ENCODE measurements around the gene CPPED1.
"Not testable (repeated sequence)": the region's sequence is repeated elsewhere in the genome, so short reads cannot be mapped to it uniquely, and the experiment has no call there.

Gene CPPED1

DNA sequence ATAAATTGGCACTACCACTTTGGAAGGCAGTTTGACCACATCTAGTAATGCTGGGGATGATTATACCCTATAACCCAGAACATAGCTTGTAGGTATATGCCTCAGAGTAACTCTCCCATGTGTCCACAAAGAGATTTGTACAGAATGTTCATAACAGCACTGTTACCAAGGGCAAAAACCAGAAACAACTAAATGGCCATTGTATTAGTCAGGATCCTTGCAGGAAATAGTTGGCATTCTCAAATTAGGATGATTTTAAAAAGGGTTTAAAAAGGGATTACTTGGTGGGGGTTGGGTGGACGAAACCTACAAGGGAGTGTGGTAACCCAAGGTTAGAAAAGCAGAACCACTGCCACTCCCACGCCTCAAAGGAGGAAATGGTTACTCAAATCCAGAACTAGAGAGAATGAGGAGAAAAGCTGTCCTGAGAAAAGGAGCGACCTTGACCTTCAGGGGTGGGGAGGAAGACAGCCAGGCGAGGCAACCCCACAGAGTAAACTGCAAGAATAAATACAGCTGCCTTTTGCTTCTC is 2.1 kb downstream of the CPPED1 start:
- DNase-seq: peak; percentile 12 to 27

DNA sequence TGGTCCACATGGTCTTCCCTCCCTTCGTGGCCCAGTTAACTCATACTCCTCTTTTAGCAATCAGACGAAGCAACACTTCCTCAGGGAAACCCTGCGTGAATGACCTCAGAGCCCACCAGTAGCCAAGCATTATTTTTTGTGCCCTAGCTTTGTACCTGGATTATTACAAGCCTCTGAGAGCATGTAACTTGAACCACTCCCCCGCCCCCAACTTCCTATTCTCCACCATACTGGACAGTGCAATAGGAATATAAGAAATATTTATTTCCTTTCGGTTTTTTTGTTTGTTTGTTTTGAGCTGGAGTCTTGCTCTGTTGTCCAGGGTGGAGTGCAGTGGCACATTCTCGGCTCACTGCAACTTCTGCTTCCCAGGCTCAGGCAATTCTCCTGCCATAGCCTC is 2.9 kb downstream of the CPPED1 start:
- DNase-seq: no peak

DNA sequence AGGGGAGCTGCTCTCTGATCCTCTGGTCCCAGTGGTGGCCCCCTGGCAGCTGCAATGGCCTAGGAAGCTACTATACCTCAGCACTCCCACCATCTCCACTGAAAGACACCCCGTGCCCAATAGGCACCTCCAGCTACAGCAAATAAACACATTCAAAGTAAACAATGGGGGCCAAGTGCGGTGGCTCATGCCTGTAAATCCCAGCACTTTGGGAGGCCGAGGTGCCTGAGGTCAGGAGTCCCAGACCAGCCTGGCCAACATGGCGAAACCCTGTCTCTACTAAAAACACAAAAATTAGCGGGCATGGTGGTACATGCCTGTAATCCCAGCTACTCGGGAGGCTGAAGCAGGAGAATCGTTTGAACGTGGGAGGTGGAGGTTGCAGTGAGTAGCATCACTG is 3.7 kb downstream of the CPPED1 start:
- DNase-seq: not testable (repeated sequence)

DNA sequence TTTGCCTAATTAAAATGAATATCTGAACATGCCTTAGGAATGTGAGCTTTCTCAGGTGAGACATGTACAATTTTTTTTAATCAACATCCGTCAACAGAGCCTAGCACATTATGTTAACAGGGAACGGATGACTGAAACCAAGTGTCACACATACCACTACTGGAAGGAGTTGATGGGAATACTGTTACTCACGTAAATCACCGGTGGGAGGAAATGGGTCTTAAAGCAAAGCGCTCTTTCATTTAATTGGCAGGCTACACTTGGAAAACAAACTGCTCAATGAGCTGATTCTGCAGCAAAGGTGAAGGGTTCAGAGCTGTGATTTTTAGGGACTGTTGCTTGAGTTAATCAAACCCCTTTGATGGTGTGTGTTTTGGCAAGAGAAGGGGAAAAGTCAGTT is 4.8 kb downstream of the CPPED1 start:
- DNase-seq: no peak

DNA sequence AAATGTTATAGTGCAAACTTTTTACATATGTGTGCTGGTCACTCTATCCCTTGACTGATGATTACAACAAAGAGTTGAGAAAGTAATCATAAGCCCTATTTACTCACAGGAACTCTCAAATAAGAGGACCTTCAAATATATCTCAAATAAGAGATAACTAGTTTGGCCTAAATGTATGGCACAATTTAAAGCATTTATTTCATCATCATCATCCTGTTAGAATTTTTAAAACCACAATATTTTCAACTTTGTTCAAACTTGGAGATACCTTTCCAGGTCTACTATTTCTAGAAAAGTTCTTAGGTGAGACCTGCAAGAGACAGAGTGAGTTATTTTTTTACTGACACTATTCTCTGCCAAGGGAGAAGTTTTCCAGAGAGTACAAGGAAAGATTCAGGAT is 5.5 kb downstream of the CPPED1 start:
- DNase-seq: no peak

DNA sequence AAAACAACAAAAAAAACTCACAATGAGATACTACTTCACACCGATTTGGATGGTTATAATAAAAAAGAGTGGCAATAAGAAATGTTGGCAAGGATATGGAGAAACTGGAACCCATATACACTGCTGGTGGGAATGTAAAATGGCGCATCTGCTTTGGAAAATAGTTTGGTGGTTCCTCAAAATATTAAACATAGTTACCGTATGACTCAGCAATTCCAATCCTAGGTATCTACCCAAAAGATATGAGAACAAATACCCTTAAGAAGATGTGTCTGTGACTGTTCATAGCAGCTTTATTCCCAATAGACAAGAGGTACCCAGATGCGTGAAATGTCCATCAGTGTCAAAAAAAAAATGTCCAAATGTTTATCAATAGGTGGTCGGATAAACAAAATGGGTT is 7.2 kb downstream of the CPPED1 start:
- DNase-seq: no peak

DNA sequence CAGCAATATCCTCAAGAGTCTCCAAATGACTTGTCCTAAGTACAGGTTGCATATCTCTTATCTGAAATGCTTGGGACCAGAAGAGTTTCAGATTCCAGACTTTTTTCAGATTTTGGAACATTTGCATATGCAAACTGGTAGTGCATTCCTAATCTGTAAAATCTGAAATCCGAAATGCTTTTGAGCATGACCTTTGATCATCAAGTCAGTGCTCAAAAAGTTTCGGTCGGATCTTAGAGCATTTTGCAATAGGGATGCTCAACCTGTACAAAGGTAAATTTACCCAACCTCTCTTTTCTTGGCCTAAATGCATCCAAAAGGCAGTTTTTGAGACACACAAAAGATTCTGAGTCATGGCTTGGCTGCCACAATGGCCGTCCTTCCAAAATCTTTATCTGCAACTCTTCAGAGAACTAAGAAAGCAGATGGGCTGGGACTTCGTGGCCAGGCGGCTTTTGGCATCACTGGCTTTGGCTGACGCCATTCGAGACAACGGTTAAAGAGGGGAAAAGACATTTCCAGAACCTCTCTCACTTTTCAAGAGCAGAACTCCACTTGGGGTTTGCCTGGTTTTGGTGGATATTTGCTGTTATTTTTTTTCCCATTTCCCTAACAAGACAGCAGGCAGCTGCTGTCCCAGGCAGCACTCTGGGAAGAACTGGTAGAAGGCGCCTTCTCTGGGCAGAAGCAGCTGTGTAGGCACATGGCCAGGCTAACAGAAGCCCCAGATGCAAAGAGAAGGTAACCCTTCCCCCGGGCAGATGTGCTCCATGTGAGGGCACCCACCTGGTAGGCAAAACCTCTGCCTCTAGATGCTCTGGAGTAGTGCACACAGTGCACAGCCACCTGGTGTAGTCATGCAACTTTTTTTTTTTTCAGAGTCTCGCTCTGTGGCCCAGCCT is 8.9 kb downstream of the CPPED1 start:
- no peak for DNase-seq

DNA sequence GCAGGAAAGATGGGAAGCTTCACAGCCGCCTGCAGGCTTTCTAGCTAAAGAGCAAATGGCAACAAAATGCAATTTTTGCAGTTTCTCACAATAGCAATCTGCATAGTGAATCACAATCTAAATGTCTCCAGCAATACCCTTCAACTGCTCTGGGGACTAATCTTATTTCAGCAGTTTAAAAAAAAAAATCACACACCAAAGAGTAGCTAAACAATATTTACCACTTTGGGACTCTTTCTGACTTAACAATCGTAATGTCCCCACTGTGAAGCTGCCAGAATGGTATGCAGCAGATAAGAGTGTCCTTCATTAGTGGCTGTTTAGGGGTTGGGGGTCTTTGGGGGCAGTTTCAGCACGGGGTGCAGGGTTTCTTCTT is 9.8 kb downstream of the CPPED1 start:
- DNase-seq: no peak

DNA sequence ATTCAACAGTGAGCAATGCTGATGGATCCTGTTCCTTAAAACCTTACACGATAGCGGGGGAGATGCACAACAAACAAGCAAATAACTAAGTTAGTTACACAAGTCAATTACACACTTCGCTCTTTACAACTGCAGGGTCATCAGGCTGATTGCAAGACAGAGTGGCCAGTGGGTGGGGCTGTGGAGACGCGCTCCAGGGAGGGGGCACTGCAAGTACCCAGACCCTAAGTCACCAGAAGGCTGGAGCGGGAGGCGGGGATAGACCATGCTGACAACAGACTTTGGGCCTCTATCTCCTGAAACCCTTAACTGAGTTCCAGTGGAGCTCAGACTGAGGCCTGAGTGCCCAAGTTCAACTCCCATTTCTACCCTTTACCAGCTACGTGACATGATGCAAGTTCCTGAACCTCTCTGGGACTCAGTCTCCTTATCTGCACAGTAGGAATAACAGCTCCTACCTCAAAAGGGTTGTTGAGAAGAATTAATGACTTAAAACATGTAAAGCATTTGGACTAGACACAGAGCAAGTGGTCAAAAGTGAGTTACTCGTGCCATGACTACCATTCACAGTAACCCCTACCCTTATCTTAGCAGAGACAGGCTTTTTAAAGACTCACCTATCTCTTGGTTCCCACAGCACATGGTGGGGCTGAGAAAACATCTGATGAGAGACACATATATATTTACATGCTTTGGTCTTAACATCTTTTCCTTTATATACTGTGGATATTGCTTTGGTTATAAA is 10.4 kb downstream of the CPPED1 start:
- no peak for DNase-seq

DNA sequence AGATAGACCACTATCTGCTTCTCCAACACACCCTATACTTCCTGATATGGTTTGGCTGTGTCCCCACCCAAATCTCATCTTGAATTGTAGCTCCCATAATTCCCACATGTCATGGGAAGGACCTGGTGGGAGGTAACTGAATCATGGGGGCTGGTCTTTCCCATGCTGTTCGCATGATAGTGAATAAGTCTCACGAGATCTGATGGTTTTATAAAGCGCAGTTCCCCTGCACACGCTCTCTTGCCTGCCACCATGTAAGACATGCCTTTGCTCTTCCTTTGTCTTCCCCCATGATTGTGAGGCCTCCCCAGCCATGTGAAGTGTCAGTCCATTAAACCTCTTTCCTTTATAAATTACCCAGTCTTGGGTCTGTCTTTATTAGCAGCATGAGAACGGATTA is 11.2 kb downstream of the CPPED1 start:
- DNase-seq: not testable (repeated sequence)

DNA sequence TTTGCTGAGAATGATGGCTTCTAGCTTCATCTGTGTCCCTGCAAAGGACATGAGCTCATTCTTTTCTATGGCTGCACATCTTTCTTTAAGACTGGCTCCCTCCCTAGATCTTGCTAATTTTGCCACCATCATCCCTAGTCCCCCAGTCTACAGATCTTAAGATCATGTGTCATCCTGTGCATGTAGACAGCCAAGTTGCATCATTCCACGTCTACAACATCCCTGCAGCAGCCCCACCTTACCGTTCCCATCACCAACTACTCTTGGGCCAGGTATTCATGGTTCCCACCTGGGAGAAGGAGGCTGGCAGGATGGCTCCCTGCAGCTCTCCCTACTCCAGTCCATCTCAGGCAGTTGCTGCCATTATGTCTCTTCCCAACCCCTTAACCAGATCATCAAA is 12.3 kb downstream of the CPPED1 start:
- DNase-seq: no peak

DNA sequence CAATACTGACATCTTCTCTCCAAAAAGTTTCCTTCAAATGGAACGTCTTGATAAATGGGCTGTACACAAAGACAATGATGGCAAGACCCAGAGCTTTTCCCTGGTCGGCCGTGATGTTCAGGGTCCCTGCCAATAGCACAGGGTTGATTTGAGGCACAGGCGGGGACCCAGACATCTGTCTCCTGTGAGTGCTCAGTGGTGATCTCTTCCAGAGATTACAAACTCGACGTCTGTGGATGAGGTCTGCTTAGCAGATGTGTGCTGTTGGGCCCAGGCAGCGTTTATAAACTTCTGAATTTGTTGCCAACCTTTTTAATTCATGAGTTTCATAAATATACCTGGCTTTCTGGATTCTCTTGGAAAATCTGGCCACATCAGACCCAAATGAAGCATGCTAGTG is 14.9 kb downstream of the CPPED1 start:
- DNase-seq: no peak

DNA sequence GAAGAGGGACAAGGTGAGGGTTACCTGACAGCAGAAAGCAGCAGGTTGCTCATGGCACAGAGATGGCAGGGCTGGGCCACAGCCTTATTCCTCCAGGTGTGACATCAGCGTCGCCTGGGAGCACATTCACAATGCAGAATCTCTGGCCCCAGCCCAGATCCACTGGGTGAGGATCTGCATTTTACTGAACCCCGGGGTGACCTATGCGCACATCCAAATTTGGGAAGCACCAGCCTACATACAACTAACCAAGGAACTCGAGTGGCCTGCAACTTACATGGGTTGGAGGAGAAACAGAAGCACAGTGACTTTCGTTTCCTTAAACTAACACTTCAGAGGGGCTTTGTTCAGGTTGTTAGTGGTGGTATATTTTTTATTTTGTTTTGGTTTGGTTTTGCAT is 17.6 kb downstream of the CPPED1 start:
- DNase-seq: no peak

DNA sequence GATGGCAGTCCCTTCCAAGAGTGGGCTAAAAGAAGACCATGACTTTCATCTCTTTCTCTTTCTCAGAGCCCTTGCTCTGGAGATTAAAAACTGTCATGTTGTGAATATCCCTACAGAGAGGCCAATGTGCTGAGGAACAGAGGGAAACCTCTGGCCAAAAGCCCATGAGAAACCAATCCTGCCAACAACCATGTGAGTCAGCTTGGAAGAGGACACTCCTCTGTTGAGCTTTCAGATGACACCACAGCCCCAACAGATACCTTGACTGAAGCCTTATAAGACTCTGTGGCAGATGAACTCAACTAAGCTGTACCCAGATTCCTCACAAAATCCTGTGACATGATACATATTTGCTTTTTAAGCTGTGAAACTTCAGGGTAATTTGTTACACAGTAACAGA is 19.6 kb downstream of the CPPED1 start:
- DNase-seq: no peak

DNA sequence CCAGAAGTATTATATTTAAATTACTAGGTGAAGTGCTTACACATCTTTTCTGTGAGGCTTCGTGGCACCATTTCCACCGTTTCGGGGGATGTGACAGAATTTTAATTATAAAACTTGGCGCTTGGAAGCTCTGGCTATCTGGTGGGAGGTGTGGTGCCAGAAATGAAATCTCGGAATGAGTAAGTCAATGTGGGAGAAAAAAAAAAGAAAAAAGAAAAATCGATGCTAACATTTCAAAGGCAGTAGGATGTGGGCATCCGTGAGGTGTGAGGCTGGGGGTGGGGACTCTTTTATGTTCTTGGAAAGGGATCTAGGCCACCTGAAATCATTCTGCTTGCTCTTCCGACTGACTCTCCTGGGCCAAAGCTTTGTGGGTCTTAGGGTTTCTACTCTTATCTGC is 21.9 kb downstream of the CPPED1 start:
- DNase-seq: peak in 1 of 2 donors; percentile 13

DNA sequence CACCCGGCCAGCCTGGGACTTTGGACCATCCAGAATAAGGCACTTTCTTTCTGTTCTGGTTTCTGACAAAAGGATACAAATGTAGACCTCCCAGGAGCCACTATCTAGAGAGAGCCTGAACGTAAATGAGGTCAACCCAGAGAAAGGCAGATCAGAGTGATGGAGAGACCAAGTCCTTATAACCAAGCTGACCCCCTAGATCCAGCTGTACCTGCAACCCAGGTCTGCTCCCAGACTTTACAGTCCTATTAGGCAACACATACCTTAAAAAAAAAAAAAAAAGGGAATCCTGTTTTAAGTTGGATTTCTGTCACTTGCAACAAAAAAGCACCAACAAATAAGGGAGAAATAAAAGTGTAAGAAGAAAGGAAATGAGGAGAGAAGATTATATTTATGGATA is 23.2 kb downstream of the CPPED1 start:
- DNase-seq: no peak

DNA sequence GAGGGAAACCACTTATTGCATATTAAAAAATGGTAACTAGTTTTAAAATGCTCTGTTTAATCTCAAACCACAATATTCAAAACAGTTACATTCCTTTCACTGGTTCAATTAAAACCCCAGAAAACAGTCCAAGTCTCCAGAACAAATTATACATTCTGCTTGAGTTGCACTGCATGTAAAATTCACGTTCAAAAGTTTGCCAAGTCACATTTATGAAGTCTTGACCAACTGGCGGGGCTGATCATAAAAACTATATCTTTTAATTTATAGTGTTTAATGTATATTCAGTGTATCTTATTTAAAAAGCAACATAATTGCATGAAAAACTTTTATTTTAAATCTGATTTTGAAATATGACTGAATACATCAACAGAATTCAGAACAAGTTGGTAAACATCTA is 25.0 kb downstream of the CPPED1 start:
- DNase-seq: no peak

DNA sequence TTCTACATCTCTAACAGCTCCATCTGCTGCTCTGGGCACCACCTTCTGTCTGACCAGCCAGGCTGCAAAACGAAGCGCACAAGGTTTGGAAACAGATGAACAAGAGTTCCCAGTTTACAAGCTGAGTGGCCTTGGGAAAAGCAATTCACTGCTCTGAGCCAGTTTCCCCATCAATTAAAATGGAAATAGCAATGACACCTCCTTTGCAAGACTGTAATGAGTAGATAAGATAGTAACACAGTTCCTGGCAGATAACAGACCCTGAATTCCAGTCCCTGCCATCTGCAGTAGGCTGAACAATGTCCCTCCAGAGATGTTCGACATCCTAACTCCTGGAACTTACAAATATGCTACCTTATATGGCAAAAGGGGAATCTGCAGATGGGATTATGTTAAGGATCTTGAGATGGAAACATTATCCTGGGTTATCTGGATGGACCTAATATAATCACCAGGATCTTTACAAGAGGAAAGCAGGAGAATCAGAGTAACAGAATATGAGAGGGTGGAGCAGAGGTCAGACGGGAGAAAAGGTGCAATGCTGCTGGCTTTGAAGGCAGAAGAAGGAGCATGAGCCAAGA is 27.9 kb downstream of the CPPED1 start:
- no peak for DNase-seq

DNA sequence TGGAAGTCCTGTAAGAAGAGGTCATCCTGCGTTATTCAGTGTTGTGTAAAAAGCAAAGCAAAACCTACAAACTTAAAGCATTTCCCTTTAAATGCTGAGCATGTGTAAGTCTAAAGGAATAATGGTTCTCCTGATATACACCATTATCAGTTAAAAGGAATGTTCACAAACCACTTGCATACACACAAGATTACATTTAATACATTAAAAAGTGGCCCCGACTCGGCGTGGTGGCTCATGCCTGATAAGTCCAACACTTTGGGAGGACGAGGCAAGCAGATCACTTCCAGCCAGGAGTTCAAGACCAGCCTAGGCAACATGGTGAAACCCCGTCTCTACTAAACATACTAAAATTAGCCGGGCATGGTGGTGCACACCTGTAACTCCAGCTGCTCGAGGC is 30.5 kb downstream of the CPPED1 start:
- no peak for DNase-seq

DNA sequence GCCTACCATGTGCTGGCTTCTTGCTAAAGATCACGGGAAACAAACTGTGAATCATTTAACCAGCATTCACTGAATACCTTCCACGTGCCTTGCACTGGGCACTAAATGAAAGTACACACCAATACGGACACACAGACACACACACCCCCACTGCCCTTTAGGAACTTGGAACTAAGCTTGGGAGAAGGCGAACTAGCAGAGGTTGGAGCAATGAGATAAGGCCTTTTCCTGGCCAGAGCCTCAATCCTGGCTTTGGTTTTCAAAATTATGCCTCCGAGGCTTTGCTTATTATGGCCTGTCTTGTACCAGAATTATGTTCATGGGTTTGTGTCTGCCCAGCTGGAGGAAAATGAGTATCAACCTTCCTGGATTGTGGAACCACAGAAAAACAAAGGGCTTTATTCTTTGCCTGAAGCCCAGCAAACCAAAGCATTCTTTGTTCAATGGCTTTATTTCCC is 32.3 kb downstream of the CPPED1 start:
- DNase-seq: no peak

DNA sequence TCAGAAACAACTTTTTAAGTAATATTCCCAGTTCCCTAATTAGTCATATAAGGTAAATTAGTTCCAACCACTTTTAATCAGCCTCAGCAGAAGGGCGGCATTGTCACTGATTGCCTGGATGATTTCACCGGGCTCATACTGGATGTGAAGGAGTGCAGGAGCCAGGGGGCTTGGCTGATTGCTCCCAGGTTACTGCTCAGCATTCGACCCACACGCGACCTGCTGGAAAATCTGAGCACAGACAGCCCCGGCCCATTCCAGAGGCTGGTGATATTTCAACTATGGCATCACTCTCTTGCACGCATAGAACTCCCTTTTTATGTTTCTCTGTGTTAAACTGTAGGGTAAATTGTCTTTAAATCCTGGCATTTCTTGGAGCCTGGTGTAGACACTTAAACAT is 34.2 kb downstream of the CPPED1 start:
- no peak for DNase-seq

DNA sequence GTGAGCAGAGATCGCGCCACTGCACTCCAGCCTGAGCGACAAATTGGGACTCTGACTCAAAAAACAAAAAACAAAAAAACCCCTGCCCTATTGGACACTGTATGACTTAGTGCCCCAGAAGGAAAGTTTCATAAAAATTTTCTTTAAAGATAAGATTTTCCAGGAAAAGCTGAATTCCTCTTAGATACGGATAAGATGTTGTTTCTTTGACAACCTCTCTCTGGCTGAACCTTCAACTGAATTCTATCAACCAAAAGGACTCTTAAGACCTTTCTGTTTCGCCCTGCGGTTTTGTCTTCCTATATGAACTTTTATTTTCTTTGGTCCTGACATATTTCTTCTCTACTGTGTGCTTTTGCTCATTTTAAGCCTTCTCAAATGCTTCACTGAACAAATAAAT is 35.8 kb downstream of the CPPED1 start:
- peak in 1 of 2 donors; percentile 11 for DNase-seq

DNA sequence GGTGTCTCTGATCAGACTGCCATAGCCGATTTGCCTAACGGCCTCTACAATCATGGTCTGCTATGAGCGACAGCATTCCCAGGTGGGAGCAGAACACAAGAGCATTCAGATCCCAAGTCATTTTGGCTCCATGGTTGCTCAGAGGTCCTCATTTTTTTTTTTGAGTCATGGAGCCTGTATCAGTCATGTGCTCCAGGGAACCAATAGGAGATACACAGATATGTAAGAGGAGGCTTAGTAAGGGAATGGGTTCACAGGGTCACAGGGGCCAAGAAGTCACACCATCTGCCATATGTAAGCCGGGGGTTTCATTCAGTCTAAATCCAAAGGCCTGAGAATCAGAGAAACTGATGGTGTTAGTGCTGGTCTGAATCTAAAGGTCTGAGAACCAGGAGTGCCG is 36.8 kb downstream of the CPPED1 start:
- no peak for DNase-seq

DNA sequence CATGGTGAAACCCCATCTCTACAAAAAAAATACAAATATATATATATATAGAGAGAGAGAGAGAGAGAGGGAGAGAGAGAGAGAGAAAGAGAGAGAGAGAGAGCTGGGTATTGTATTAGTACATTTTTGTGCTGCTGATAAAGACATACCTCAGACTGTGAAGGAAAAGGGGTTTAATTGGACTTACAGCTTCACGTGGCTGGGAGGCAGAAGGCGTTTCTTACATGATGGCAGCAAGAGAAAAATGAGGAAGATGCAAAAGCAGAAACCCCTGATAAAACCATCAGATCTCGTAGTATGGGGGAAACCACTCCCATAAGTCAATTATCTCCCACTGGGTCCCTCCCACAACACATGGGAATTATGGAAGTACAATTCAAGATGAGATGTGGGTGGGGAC is 37.5 kb downstream of the CPPED1 start:
- not testable (repeated sequence) for DNase-seq
